ENCODE data around the gene ECHS1. TPM values are rescaled to one million over a fixed set of nuclear protein-coding genes. Genes with fewer than 3 reads are reported as not detected.

ECHS1 gene
- total and polyA plus RNA-seq, 2 experiments from 2014 or later, result 92.1 to 127 TPM

GRCh38 chr10:133418289-133418993, 45.3 kb upstream of the ECHS1 start:
- Histone ChIP-seq H4K20me1 (replicated peaks; ENCODE audit: insufficient read depth) (no peaks in the 10 kb centered on the region; the same call in 1 of the 2 replicates), H3K9me2 (ENCODE audit: insufficient read depth) (no peaks in the 10 kb centered on the region), H2AFZ (no peak overlapping the region), H3K4me2 (no peak overlapping the region), H3K4me1 (ENCODE audit: insufficient read depth) (no peaks in the 10 kb centered on the region), H3K27me3 (ENCODE audit: insufficient read depth) (peaks cover 7% of the 10 kb centered on the region; the same call in 1 of the 2 replicates), H3F3A (replicated peaks; ENCODE audit: low read depth) (0 out of 2 replicates have a peak, but pooled peaks cover 2% of the 10 kb centered on the region), H3K27ac (ENCODE audit: low read depth) (no peak overlapping the region), H3K79me2 (replicated peaks; ENCODE audit: insufficient read depth) (no peaks in the 10 kb centered on the region), H3K4me3 (no peak overlapping the region), H3K36me3 (ENCODE audit: insufficient read depth) (peaks cover under 1% of the 10 kb centered on the region; the same call in 1 of the 2 replicates)
- Mint-ChIP-seq H3K4me1 (no peaks in the 10 kb centered on the region), H3K36me3 (ENCODE audit: low read depth) (peaks cover 35% of the 10 kb centered on the region), H3K9me3 (peaks cover 16% of the 10 kb centered on the region), H3K4me3 (no peak overlapping the region), H3K27me3 (ENCODE audit: insufficient read depth, low read depth, poor library complexity) (peaks cover 13% of the 10 kb centered on the region), H3K27ac (no peak overlapping the region)
- no peak for DNase-seq (ENCODE audit: low spot score)
- no peak for ATAC-seq
- TF ChIP-seq EZH2phosphoT487 (IDR thresholded peaks at IDR 0.05; ENCODE audit: unreplicated experiment) (no peak), POLR2AphosphoS5 (IDR thresholded peaks at IDR 0.05; ENCODE audit: low read depth) (no peak), NANOG (IDR thresholded peaks at IDR 0.05; ENCODE audit: borderline replicate concordance) (no peak)

GRCh38 chr10:133415752-133416151, 42.6 kb upstream of the ECHS1 start:
- Histone ChIP-seq H3K4me2 (no peak overlapping the region), H3K36me3 (ENCODE audit: insufficient read depth) (peaks cover 22% of the 10 kb centered on the region), H4K20me1 (replicated peaks; ENCODE audit: insufficient read depth) (no peaks in the 10 kb centered on the region; the same call in 1 of the 2 replicates), H3K27ac (ENCODE audit: low read depth) (no peak overlapping the region), H3K27me3 (ENCODE audit: insufficient read depth) (no peaks in the 10 kb centered on the region), H3K4me3 (no peak overlapping the region), H2AFZ (no peak overlapping the region), H3K9me2 (ENCODE audit: insufficient read depth) (0 out of 2 replicates have a peak, but pooled peaks cover 3% of the 10 kb centered on the region), H3K79me2 (replicated peaks; ENCODE audit: insufficient read depth) (peaks cover 24% of the 10 kb centered on the region), H3F3A (replicated peaks; ENCODE audit: low read depth) (no peaks in the 10 kb centered on the region), H3K4me1 (ENCODE audit: insufficient read depth) (no peaks in the 10 kb centered on the region)
- Mint-ChIP-seq H3K4me1 (no peaks in the 10 kb centered on the region), H3K27ac (no peak overlapping the region), H3K9me3 (peaks cover 40% of the 10 kb centered on the region), H3K36me3 (ENCODE audit: low read depth) (peaks cover 62% of the 10 kb centered on the region), H3K27me3 (ENCODE audit: insufficient read depth, low read depth, poor library complexity) (peaks cover 5% of the 10 kb centered on the region), H3K4me3 (no peak overlapping the region)
- DNase-seq (ENCODE audit: low spot score), result no peak
- no peak for ATAC-seq
- no peak for TF ChIP-seq POLR2AphosphoS5 (IDR thresholded peaks at IDR 0.05; ENCODE audit: low read depth)
- no peak for TF ChIP-seq CTCF (conservative IDR thresholded peaks at IDR 0.05; ENCODE audit: low read depth in 2 of 2)
- TF ChIP-seq EZH2 (IDR thresholded peaks at IDR 0.05; ENCODE audit: low read depth, unreplicated experiment), result no peak
- no peak for TF ChIP-seq REST (IDR thresholded peaks at IDR 0.05; ENCODE audit: unreplicated experiment)
- TF ChIP-seq ZNF114 (CRISPR knock-in tag; IDR thresholded peaks at IDR 0.05), result no peak
- TF ChIP-seq EZH2phosphoT487 (IDR thresholded peaks at IDR 0.05; ENCODE audit: unreplicated experiment), result no peak
- TF ChIP-seq JUNB (IDR thresholded peaks at IDR 0.05; ENCODE audit: unreplicated experiment), result no peak
- TF ChIP-seq NANOG (IDR thresholded peaks at IDR 0.05; ENCODE audit: borderline replicate concordance), result no peak
- no peak for TF ChIP-seq STAT1 (IDR thresholded peaks at IDR 0.05; ENCODE audit: unreplicated experiment)
- no peak for TF ChIP-seq ZNF331 (CRISPR knock-in tag; IDR thresholded peaks at IDR 0.05; ENCODE audit: low read depth)

Measured in GM23338 (cell line).